Activated gamma-delta T cell treated with Interleukin-2 at 50 U/mL for 16 hours (primary cell): Measurements from ENCODE around the gene CHD9.

Source experiments
- DNase-seq: peaks from one replicate; pipeline ENCODE4 v3.0.0-alpha.2; 2020

Gene CHD9

DNA sequence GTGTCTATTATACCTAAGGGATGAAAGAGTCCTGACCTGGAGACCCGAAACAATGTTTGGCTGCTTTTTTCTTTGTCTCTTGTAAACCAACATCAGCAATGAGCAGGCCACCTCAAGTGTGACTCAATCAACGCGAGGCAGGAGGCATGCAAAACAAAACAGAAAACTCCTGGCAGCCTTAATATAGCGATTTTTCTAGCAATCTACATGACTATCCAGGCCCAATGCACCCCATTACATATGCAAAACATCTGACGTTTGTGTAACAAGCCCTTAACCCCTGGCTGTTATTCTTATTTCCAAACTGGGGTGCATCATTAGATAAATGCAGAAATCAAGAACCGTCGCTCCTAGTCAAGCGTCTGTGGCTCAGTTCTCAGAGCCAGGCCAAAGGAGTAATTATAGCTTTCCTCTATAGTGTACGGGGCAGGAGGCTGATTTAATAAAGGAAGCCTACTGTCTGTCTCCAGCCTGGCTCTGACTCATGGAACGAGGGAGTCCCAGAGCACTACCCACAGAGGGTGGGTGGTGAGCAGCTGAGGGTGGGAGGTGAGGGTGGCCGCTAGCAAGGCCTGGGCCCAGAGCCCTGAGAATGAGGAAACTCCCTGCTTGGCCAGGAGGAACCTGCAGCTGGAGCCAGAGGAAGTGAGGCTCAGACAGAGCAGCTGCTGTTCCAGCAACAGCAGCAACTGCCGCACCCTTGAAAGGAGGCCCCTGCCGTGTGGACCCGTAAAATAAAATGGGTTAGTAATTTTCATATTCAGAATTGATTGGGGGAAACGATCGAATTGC, 43.9 kb downstream of the CHD9 start:
- DNase-seq, result peak; percentile 46

DNA sequence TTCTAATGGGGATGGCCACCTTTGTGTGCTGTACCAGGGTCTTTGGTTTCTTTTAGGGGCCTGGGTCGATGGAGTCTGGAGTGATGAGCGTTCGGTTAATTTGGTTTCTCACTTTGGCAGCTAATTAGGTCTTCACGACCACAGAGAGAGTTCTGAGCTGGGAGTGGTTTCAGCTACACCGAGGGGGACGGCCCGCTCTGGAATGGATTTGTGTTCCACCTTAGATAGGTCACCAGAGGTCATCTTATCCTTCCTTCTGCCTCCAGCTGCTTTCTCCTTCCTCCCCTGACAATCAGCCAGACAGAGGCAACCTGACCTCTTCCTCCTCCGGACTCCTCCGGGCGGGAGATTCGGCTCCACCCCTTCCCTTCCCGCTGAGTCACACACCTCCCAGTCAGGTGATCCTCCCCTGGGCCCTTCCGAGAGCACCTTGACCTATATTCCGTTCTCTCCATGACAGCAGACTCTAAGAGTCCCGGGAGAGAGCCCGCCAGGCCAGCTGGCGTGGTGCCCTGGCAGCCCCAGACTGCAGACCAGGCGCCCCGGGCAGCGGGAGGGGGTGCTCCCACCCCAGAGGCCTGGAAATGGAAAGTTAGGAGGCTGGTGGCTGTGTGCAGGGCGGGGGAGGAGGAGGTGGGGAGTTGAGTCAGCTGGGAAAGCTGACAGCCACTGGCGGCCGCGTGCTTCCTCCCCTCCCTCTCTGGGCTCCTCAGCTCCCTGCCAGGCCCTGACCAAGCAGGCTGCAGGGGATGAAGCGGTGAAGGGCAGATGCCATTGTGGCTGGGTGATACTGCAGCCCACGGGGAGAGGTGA, 44.7 kb downstream of the CHD9 start:
- DNase-seq, result peak; percentile 52

DNA sequence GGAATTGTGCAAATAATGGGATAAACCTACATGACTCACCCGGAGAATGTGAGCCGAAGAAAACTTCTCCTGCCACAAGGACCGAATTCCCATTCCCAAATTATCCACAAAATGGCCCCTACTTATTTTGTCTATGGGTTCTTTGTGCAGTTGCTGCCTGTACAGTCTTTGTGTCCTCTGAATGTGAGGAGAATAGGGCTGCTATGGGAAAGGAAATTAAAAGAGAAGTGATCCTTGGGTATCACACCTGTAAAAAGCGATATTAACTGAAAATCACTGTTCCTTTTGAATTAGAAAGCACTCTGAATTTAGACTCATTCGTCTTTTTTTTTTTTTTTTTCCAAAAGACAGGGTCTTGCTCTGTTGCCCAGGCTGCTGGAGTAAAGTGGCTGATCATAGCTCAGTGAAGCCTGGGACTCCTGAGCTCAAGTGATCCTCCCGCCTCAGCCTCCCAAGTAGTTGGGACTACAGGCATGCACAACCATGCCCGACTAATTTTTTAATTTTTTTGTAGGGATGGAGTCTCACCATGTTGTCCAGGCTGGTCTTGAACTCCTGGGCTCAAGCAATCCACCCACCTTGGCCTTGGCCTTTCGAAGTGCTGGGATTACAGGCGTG, 45.4 kb downstream of the CHD9 start:
- DNase-seq, result no peak

DNA sequence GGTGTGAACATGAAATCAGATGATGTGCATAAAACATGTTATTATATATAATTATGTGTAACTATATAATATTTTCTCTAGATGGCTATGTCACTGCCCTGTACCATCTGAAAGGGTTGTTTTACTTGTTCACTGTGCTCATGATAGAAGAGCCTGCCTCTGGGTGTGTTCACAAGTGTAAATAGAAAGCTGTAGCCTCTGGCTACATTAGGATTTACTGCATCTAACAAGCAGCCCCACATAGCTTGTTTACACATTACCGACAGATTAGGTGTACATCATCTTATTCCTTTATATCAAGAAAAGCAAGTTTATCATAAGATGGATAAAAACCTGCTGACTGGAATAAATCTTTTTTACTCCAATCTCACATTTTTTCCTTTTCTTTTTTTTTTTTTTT, 46.1 kb downstream of the CHD9 start:
- DNase-seq, result no peak

DNA sequence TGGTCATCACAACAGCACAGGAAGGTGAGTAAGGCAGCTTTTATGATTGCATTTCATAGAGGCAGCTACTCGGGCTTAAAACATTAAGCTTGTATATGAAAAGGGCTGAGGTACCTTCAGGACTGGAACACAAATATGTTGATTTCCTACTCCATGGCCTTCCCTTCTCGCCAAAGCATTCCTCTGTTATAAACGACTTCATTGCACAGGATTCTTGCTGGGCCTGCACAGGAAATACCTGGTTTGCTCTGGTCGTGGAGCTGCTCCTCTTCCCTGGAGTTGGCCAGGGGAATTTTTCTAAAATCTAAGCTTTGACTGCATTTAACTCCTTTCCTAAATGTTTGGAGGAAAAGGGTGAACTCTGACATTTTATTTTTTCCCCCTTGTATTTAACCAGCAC, 49.0 kb downstream of the CHD9 start:
- no peak for DNase-seq

DNA sequence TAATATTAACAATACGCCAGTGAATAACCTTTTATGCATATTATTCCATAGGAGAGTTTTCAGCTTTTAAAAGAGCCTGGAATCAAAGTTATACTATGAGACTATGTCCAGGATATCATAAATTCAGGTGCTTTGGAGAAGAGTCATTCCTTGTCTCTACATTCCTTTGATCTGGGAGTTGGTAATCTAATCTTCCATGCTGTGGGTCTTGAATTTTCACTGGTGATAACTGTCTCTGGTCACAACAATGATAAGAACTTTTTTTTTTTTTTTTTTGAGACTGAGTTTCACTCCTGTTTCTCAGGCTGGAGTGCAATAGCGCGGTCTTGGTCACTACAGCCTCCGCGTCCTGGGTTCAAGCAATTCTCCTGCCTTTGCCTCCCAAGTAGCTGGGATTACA, 50.8 kb downstream of the CHD9 start:
- no peak for DNase-seq

DNA sequence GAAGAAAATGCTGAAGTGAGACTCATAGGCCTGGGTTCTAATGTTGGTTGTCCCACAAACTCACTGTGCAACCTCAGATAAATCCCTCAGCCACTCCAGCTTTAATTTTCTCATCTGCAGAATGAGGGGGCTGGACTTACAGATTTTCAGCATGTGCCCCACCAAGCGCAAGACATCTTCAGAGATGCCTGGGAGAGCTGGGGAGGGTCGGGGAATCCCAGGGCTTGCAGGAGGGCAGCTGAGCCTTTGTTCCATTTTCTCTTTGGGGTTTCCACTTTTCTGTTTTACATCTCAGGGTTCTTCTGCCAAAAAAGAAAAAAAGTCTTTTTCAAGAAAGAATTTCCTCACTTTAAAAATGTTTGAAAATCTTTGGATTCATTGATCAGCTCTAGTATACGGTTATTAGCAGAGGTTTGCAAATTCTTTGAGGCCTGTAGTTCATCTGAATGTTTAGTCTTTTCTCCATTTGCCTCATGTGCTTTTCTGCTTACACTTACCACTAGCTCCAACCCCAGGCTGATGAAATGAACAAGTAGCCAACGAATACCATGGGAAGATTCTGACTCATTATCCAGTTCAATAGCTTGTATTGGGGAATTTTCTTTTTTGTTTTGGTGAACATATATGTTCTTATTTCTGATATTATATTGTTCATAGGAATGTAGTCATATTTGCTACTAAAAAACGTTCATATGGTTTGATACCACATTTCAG, 56.4 kb downstream of the CHD9 start:
- no peak for DNase-seq

DNA sequence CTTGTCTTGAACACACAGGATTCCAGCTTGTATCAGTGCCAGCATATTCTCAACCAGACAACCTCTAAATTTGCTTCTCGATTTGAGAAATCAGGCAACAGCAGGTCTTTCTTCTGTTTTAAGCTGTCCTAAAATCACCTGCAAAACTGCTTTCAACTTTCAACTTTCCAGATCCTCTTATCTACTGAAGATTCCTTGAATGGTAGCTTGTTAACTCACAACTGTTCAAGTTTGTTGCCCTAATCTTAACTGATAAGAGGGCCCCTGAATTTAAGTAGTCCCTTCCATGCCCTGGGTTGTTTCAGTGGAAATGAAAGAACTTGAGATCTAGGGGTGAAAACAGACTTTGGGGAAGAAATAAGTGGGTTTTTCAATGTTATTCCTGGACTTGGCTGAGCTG, 57.2 kb downstream of the CHD9 start:
- no peak for DNase-seq

DNA sequence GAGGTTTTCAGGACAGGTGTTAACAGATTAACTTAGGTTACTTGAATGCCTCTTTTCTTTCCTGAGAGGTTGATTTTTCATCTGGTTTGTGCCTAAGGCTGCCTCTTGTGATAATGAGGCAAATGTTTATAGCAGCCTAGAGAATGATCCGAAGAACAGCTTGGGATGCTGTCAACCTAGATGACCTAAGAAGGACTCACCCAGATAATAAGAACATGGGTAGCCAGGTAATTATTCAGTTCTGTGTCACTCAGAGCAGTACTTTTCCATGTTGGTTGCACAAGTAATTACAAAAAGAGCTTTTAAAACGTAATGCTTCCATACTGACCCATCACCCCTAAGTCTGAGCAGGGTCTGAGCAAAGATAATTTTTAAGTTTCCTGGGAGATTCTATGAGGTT, 60.3 kb downstream of the CHD9 start:
- no peak for DNase-seq

DNA sequence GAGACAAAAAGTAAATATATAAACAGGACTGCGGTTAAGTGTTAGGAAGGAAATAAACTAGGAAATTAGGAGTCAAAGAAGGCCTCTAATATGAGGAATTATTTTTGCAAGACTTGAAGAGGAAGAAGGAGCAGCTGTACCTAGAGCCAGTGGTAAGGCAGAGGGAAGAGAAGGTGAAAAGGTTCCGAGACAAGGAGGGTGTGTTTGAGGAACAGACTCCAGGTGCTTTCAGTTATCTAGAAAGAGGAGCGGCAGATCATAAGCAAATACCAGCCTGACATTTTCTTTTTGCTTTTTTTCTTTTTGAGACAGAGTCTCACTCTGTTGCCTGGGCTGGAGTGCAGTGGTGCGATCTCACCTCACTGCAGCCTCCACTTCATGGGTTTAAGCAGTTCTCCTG, 61.0 kb downstream of the CHD9 start:
- DNase-seq, result no peak

DNA sequence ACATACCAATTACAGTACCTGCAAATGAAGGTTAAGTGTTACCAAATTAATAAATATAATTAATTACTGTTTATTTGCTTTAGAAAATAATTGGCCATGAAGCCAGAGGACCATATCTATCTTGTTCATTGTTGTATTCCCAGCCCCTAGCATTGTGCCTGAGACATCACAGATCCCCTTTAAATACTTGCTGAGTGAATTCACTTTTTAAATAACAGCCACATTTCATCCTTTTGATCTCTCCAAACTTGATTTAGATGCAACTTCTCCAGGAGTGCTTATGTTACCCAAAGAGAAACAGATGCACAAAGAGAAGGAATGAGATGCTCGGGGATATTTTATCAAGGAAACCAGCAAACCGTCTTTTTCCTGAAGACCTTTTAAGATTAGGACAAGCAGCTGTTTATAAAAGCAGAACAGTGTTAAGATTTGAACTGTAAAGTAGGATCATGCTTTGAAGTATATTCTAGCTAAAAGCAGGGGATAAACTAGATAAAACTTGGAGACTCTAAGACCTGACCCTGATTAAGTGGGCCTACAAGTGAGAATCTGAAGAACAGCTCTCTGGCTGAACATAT, 66.3 kb downstream of the CHD9 start:
- no peak for DNase-seq

DNA sequence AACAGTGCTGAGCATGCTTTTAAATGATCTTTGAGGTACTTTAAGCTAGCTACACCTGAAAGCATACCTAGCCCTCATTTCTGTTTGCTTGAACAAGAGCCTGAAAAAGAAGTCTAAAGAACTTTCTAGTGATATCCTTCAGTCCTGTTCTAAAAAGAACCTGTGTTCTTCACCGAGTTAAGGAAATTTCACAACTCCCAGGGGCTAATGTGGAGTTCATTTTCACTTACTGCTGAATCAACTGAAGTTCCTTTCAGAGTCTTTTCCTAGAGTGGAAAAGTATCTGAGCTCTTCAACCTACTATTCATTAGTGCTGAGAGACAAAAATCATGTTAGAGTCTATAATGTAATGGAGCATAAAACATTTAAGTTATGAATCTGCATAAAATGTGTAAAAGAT, 66.9 kb downstream of the CHD9 start:
- no peak for DNase-seq

DNA sequence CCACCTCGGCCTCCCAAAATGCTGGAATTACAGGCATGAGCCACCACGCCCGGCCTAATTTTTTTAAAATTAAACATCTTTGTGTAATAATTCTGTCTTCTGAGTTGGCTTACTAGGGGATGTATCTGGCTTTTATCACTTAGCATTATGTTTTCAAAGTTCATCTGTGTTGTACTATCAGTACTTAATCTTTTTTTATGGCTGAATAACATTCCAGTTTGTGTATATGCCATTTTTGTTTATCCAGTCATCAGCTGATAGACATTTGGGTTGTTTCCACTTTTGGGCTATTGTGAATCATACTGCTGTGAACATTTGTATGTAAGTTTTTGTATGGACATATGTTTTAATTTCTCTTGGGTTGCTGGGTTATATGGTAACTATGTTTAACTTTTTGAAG, 69.0 kb downstream of the CHD9 start:
- DNase-seq, result no peak

DNA sequence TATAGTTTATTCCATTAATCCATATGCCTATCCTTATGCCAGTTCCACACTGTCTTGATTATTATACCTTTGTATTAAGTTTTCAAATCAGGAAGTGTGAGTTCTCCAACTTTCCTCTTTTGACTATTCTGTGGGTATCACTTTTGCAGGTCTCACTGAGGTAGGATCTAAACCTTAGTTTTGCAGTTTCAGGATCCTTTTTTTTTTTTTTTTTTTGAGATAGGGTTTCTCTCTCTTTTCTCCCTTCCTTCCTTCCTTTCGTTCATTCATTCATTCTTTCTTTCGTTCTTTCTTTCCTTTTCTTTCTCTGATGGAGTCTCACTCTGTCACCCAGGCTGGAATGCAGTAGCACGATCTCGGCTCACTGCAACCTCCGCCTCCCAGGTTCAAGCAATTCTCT, 71.6 kb downstream of the CHD9 start:
- no peak for DNase-seq

DNA sequence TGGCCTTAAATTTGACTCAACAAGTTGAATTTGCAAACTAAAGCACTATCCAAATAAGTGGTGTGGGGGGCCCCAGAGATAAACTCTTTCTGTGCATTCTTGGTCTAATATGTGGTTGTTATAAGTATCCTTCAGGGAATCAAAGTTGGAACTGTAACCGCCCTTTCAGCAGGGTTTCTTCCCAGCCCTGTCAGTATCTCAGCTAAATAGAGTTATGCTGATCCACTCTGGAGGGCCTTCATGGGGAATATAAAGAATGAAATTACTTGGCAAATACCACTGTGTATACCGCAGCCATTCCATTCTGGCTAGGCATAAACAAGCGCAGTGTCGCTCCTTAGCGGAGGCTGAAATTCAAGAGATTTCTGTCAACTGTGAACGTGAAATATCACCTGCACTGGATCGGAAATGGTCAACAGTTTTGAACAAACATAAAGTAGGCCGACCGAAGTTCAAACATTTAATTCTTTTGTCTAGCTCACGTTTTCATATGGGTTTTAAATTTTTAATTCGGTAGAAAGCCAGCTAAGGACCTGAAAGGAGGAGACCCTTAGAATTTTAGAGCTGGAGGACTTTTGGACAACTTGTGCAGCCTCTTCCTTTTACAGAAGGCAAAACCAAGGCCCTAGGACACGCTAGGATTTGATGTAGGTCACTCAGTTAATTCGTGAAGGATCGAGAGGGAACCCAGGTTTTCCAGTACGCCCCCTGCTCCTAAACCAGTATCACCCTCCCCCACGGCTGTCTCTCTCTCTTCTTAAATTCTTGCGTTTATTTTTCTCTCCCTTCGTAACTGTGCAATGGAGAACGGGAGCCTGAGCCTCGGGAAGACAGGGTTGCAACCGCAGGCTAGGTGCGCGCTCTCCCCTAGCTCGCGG, 74.7 kb downstream of the CHD9 start:
- no peak for DNase-seq

DNA sequence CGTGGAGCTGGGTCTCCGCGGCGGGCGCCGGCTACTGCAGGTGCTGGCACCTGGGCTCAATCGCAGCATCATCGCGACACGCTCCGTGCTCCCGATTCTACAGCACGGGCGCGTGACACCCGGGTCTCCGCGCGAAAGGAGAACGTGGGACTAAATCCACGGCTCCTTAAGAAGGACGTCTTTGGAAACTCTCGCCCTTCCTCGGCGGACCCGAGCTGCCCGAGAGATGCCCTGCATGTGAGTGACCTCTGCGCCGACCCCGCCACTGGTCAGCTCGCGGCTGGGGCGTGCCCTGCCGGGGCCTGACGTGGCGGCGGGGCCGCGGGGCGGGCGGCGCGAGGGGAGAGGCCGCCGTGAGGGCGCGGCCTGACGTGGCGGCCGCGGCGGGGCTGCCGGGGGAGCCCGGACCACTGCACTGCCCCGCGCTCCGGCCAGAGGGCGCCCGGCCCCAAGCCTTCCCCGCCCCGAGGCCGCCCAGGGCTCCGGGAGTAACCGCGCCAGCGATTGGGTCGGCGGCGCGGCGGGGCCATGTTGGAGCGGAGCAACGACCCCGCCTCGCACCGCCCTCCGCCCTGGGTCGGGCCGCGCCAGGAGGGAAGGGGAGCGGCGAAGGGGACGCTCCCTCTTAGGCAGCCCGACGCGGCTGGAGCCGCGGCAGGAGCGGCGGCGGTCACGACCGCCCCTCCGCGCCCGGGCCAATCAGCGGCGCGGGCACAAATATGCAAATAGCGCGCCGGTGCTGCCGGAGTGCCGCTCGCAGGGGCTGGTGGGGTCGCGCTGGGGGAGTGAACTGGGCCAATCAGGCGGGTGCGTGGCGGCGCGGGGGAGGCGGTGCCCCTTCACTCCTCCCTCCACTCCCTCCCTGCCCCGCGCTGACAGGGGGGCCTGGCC, 75.6 kb downstream of the CHD9 start:
- peak; percentile 95 for DNase-seq

DNA sequence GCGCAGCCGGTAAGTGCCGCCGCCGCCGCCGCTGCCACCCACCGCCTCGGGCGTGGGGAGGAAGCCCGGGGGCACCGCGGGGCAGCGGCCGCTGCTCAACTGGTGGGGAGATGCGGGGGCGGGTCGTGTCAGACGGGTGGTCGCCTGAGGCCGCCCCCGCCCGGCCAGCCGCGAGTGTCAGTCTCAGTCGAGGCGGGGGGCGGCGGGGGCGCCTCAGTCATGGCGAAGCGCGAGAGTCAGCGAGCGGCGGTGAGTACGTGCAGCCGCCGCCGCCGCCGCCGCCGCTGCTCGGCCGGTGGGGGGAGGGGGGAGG, 76.2 kb downstream of the CHD9 start:
- no peak for DNase-seq

DNA sequence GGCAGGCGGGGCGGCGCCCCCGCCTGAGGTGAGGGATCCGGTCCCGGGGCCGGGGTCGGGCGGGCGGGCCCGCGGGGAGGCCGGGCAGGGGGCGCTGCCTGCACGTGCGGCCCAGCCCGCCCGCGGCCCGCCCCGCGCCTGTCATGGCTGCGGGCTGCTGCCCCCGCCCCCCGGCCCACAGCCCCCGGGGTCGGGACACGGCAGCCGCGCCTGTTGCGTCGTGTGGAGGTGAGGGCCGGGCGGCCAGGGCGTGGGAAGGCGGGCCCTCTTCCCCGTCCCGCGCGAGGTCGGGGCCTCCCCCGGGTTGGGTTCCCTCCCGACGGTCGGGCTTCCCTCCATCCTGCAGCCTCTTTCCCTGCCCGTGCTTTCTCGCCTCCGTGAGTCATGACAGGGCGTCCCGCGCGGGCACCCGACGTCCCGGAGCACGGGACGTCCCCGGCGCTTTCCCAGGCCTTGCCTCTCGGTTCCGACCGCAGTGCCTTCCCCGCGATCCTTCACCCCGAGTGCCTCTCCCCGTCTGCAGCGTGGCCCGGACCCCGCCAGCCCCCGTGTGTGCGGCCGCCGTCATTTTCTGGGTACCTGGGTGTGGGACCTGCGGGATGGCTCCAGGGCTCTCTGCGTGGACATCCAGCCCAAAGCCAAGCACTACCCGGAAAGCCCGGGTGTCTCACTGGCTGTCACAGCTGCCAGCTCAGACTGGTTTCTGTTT, 76.7 kb downstream of the CHD9 start:
- peak; percentile 39 for DNase-seq

DNA sequence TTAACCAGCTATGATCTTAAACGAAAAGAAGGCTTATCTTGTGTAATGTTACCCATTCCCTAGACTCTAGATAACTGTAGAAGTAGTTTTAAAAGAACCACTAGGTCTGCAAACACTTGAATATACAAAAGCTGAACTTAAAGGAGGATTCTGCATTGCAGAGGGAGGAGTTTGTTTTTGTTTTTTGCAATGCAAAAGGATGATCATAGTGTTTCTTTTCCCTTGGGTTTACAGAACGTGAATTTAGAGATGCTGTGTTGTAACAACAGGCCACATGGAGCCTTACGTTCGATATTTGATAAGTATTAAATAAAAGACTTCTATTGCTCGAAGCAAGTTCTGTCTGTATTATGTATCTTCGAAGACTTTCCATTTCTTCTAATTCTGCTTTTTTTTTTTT, 77.6 kb downstream of the CHD9 start:
- no peak for DNase-seq

DNA sequence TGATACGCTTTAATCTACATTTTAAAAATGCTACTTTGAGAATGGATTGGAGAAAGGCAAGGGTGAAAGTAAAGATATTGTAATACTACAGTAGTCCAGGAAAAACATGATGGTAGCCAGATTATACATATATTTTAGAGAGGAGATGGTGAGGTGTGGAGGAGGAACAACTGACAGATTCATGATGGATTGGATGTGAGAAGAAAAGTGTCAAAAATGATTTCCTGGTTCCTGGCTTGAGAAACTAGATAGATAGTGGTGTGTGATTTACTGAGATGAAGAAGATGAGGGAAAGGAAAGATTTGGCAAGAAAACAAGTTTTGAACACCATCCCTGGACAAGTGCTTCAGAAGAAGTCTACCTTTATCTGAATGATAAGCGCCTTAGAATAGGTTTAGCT, 80.5 kb downstream of the CHD9 start:
- DNase-seq, result no peak
